Bronchial epithelial cell (primary cell): ENCODE results near the gene CBFB. TPM values are rescaled to one million over a fixed set of nuclear protein-coding genes. Genes with fewer than 3 reads are reported as not detected.

Experiments
- DNase-seq: peaks from one replicate; pipeline ENCODE4 v3.0.0-alpha.2; 2010; ENCODE audit warnings: low read depth
- FAIRE-seq: peaks from 2 replicates; lab custom pipeline; 2011; peaks lifted over from hg19 to GRCh38; lab: Jason Lieb, UNC
- H3K27me3 ChIP-seq: 2 replicates; pipeline ENCODE4 v1.5.1; 2011; ENCODE audit warnings: low read length; ENCODE audit not compliant: control insufficient read depth, insufficient read depth
- H3K36me3 ChIP-seq: 2 replicates; pipeline ENCODE4 v1.5.1; 2011; ENCODE audit warnings: low read length; ENCODE audit not compliant: control insufficient read depth, insufficient read depth
- H3K4me3 ChIP-seq: 2 replicates; pipeline ENCODE4 v1.5.1; 2011; ENCODE audit warnings: mild to moderate bottlenecking, low read depth, low read length, control low read depth
- total RNA-seq: library from RNA; depleted of rRNA; stranded (reverse); fragments of >200 nt; gene quantifications from 2 replicates; pipeline ENCODE4 v1.2.1, GENCODE V29; 2014
- TF ChIP-seq, protein P1 (sequence below): IDR thresholded peaks from 2 replicates; pipeline ENCODE4 v1.5.1; 2011; ENCODE audit warnings: mild to moderate bottlenecking, moderate library complexity, low read length, control low read depth, inconsistent platforms; ENCODE audit not compliant: insufficient read depth, severe bottlenecking

CBFB gene
- total RNA-seq, 1 donor from 2014 or later: 101 TPM

DNA sequence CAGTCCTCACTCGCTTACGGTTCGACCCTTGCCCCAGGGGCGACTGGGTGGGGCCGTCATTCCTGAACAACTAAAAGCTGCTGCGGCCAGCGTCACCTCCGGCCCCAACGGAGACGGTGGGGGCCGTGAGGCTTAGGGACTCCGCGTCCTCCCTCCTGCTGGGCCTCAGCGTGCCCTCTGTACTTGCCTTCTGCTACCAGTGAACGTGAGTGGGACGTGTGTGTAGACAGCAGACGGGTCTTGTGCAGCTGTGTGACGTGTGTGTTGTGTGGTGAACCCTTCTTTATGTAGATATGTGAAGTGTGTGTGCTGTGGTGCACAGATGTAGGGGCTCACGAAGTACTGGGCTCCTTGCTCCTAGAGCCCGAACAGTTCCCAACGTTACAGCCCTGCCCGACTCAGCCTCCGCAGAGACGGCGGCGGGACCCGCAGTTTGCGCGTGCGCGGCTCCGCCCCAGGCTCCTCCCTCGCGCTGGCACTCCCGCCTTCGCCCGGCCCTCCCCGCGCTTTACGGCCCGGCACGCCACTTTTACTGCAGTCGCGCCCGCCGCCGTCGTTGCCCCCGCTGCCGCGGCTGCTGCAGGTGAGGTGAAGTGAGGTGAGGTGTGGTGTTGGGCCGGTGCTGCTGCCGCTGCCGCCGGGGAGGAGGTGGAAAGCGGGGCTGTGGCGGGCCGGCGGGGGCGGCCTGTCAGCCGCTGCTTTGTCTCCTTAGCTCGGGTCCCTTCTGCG is 80.6 kb downstream of the CBFB start, which contains the start of gene PHAF1:
Gene PHAF1 (plus strand): TSS at position 535 of the 729 bp plus-strand sequence. CDS start 235 bp downstream, outside the sequence.
- Histone ChIP-seq H3K4me3 (peak within 1 kb of the TSS; percentile 76), H3K27me3 (no peaks in the 10 kb centered on the region), H3K36me3 (no peaks in the 10 kb centered on the region)
- FAIRE-seq (no peak), DNase-seq (peak; percentile 76)
- TF ChIP-seq, protein P1, sequence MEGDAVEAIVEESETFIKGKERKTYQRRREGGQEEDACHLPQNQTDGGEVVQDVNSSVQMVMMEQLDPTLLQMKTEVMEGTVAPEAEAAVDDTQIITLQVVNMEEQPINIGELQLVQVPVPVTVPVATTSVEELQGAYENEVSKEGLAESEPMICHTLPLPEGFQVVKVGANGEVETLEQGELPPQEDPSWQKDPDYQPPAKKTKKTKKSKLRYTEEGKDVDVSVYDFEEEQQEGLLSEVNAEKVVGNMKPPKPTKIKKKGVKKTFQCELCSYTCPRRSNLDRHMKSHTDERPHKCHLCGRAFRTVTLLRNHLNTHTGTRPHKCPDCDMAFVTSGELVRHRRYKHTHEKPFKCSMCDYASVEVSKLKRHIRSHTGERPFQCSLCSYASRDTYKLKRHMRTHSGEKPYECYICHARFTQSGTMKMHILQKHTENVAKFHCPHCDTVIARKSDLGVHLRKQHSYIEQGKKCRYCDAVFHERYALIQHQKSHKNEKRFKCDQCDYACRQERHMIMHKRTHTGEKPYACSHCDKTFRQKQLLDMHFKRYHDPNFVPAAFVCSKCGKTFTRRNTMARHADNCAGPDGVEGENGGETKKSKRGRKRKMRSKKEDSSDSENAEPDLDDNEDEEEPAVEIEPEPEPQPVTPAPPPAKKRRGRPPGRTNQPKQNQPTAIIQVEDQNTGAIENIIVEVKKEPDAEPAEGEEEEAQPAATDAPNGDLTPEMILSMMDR: no peak

DNA sequence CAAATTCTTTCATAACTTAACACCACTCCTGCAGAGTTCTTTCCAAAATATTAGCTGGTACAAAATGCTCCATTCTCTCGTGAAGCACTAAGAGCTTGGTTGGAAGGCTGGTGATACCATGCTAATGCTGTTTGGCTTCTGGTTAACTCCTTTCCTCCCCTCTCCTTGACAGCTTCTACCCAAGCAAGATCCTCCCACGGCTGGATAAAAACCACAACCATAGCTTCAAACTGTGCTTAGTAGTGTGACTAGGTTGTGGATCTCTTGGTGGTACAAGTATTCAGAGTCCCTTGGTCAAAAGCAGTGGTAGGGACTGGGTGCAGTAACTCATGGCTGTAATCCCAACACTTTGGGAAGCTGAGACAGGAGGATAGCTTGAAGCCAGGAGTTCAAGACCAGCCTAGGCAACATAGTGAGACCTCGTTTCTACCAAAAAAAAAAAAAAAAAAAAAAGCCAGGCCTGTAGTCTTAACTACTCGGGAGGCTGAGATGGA is 83.0 kb downstream of the CBFB start:
- H3K36me3 ChIP-seq: no peaks in the 10 kb centered on the region
- TF ChIP-seq, protein P1: no peak
- H3K27me3 ChIP-seq: no peaks in the 10 kb centered on the region
- H3K4me3 ChIP-seq: no peak overlapping the region
- no peak for FAIRE-seq
- DNase-seq: no peak

DNA sequence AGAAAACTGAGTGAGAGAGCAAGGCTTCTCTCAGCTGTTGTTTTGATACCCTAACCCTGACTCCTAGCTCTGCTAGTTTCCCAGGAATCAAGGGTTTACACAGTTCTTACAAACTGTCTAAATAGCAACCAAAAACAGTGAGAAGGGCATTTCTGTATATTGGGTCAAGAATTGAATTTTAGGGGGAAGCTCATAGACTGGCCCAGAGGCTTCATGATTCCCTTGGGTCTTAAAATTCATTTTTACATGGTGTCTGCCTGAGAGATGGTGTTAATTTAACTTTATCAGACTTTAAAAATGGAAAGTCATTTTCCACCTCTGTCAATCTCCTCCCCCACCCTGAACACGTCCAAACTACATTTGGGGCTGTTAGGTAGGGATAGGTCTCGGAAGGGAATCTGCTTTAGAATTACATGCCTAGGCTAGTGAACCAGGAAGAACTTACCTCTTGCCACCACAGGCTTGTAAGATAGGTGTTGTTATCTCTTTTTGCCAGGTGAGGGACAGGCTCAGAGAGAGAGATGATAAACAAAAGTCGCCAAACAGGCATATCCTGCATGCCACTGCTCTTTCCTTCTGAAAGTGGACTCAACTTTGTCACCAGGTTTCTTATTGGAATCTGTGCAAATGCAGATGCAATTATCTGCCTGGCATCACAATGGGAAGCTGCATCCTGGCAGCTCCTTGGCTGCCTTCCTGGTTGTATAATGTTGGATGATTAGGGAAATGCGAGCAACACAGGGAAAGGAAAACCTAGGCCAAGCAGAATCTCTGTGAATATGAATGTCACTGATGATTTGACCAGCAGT is 83.8 kb downstream of the CBFB start:
- no peaks in the 10 kb centered on the region for H3K27me3 ChIP-seq
- no peaks in the 10 kb centered on the region for H3K36me3 ChIP-seq
- TF ChIP-seq, protein P1: no peak
- no peak overlapping the region for H3K4me3 ChIP-seq
- DNase-seq: no peak
- no peak for FAIRE-seq

DNA sequence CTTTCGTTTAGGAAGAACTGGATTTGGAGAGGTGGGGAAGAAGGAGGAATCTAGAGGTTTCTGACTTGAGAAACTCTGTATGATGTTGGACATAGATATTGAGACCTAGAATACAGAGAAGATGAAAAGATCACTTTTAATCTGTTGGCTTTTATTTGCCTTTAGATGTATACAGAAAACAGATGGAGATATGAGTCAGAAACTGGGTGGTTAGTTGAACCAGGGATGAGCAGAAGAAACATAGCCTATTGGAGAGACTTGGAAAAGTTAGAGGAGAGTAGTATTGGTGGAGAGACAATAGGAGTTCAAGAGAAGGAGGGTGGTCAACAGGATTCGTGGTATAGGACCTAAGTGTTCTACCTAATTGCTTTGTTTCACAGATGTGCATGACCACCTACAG is 85.8 kb downstream of the CBFB start:
- TF ChIP-seq, protein P1: no peak
- Histone ChIP-seq H3K4me3 (no peak overlapping the region), H3K27me3 (no peaks in the 10 kb centered on the region), H3K36me3 (no peaks in the 10 kb centered on the region)
- FAIRE-seq: no peak
- no peak for DNase-seq

DNA sequence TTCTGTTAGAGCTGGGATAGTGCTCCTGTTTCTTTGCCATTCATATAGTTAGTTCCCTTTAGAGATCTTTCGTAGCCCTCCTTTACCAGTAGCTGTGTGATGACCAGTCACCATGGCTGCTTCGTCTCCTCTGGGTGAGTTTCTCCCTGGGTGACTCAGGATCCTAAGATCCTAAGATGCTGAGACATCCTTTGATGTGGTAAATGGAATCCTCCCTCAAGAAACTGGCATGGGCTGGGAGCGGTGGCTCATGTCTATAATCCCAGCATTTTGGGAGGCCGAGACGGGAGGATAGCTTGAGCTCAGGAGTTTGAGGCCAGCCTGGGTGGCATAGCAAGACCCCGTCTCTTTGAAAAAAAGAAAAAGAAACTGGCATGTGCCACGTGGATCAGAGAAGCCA is 86.7 kb downstream of the CBFB start:
- H3K4me3 ChIP-seq: no peak overlapping the region
- H3K36me3 ChIP-seq: peaks cover 6% of the 10 kb centered on the region
- no peaks in the 10 kb centered on the region for H3K27me3 ChIP-seq
- TF ChIP-seq, protein P1: no peak
- DNase-seq (peak; percentile 88), FAIRE-seq (no peak)
